Measurements from ENCODE around the gene SLC6A18.
"Not testable (repeated sequence)": the region's sequence is repeated elsewhere in the genome, so short reads cannot be mapped to it uniquely, and the experiment has no call there.

SLC6A18 gene

GRCh38 chr5:1285141-1285540 is 60.0 kb downstream of the SLC6A18 start:
- TF ChIP-seq CTCF (conservative IDR thresholded peaks at IDR 0.05; ENCODE audit: control insufficient read depth, insufficient read depth, low read depth, low read length): no peak
- H3K4me3 ChIP-seq (ENCODE audit: control insufficient read depth, low read depth, low read length): no peak overlapping the region
- no peak for DNase-seq (ENCODE audit: low read depth)

GRCh38 chr5:1285883-1286291 is 60.7 kb downstream of the SLC6A18 start:
- no peak for DNase-seq (ENCODE audit: low read depth)
- no peak for TF ChIP-seq CTCF (conservative IDR thresholded peaks at IDR 0.05; ENCODE audit: control insufficient read depth, insufficient read depth, low read depth, low read length)
- H3K4me3 ChIP-seq (ENCODE audit: control insufficient read depth, low read depth, low read length): no peak overlapping the region

- no peak for DNase-seq (ENCODE audit: low read depth)
- H3K4me3 ChIP-seq (ENCODE audit: control insufficient read depth, low read depth, low read length): no peak overlapping the region
- no peak for TF ChIP-seq CTCF (conservative IDR thresholded peaks at IDR 0.05; ENCODE audit: control insufficient read depth, insufficient read depth, low read depth, low read length)
These were observed 63.5 kb downstream of the SLC6A18 start for GRCh38 chr5:1288439-1289335.

GRCh38 chr5:1289559-1289958 is 64.4 kb downstream of the SLC6A18 start:
- not testable (repeated sequence) for H3K4me3 ChIP-seq (ENCODE audit: control insufficient read depth, low read depth, low read length); DNase-seq (ENCODE audit: low read depth)

- H3K4me3 ChIP-seq (ENCODE audit: control insufficient read depth, low read depth, low read length); DNase-seq (ENCODE audit: low read depth): not testable (repeated sequence)
These were observed 65.8 kb downstream of the SLC6A18 start for GRCh38 chr5:1290956-1291355.

GRCh38 chr5:1291611-1292080 is 66.5 kb downstream of the SLC6A18 start:
- no peak for DNase-seq (ENCODE audit: low read depth)
- TF ChIP-seq CTCF (conservative IDR thresholded peaks at IDR 0.05; ENCODE audit: control insufficient read depth, insufficient read depth, low read depth, low read length): no peak
- H3K4me3 ChIP-seq (ENCODE audit: control insufficient read depth, low read depth, low read length): no peak overlapping the region

- no peak for TF ChIP-seq CTCF (conservative IDR thresholded peaks at IDR 0.05; ENCODE audit: control insufficient read depth, insufficient read depth, low read depth, low read length)
- H3K4me3 ChIP-seq (ENCODE audit: control insufficient read depth, low read depth, low read length): no peak overlapping the region
- no peak for DNase-seq (ENCODE audit: low read depth)
These were observed 67.0 kb downstream of the SLC6A18 start for GRCh38 chr5:1292139-1292538.
